ENCODE data around the gene RAPGEF5. TPM values are rescaled to one million over a fixed set of nuclear protein-coding genes. Genes with fewer than 3 reads are reported as not detected.

Gene RAPGEF5
- total RNA-seq, 1 donor from 2014 or later: 29.7 TPM

- peaks cover 3 to 7% (median 4%) of the 10 kb centered on the region in 3 donors for H3K4me1 ChIP-seq (ENCODE audit: control insufficient read depth in 3 of 3, insufficient read depth in 3 of 3, low read length in 3 of 3)
- no peak overlapping the region for H3K4me3 ChIP-seq (ENCODE audit: low read length in 3 of 3)
- no peaks in the 10 kb centered on the region for H3K36me3 ChIP-seq (ENCODE audit: control insufficient read depth in 3 of 3, insufficient read depth in 3 of 3, low read length in 3 of 3)
- H3K27me3 ChIP-seq (ENCODE audit: control insufficient read depth in 3 of 3, insufficient read depth in 3 of 3, low read length in 3 of 3): peaks cover 3 to 10% (median 6%) of the 10 kb centered on the region in 3 donors
- no peak overlapping the region for H3K27ac ChIP-seq (ENCODE audit: low read depth, low read length)
- no peaks in the 10 kb centered on the region for H3K9me3 ChIP-seq (ENCODE audit: control insufficient read depth in 3 of 3, low read length in 3 of 3)
- no peak overlapping the region for H3K9ac ChIP-seq (ENCODE audit: low read depth in 1 of 3, low read length in 3 of 3)
Measured at GRCh38 chr7:22351329-22351692, 5.6 kb downstream of the RAPGEF5 start.

GRCh38 chr7:22350466-22351328, 6.3 kb downstream of the RAPGEF5 start:
- H3K4me1 ChIP-seq (ENCODE audit: control insufficient read depth in 3 of 3, insufficient read depth in 3 of 3, low read length in 3 of 3): peaks cover 0 to 3% (median 2%) of the 10 kb centered on the region in 3 donors
- H3K36me3 ChIP-seq (ENCODE audit: control insufficient read depth in 3 of 3, insufficient read depth in 3 of 3, low read length in 3 of 3): no peaks in the 10 kb centered on the region
- H3K27ac ChIP-seq (ENCODE audit: low read depth, low read length): no peak overlapping the region
- H3K9me3 ChIP-seq (ENCODE audit: control insufficient read depth in 3 of 3, low read length in 3 of 3): no peaks in the 10 kb centered on the region
- H3K4me3 ChIP-seq (ENCODE audit: low read length in 3 of 3): no peak overlapping the region
- no peak overlapping the region for H3K9ac ChIP-seq (ENCODE audit: low read depth in 1 of 3, low read length in 3 of 3)
- H3K27me3 ChIP-seq (ENCODE audit: control insufficient read depth in 3 of 3, insufficient read depth in 3 of 3, low read length in 3 of 3): peaks cover 0 to 6% (median 2%) of the 10 kb centered on the region in 3 donors

DNA sequence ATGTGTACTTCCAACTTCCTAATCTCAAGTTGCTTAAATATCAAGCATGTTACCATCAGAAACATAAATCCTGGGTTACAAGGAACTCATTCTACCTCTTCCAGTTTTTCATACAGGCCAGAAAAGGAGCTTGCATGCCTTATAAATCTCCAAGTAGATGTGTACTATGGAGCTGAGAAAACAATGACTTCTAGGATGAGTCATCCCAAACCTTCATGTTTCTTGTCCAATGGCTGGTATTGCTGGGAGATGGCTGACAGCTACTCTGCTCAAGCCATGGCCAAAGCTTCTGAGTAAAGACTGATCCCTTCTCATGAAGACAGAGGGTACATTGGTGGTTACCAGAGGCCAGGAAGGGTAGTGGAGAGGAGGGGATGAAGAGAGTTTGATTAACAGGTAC, 8.6 kb downstream of the RAPGEF5 start:
- Histone ChIP-seq H3K4me3 (ENCODE audit: low read length in 3 of 3) (no peak overlapping the region), H3K36me3 (ENCODE audit: control insufficient read depth in 3 of 3, insufficient read depth in 3 of 3, low read length in 3 of 3) (no peaks in the 10 kb centered on the region), H3K4me1 (ENCODE audit: control insufficient read depth in 3 of 3, insufficient read depth in 3 of 3, low read length in 3 of 3) (peaks cover 0 to 2% (median 0%) of the 10 kb centered on the region in 3 donors), H3K27me3 (ENCODE audit: control insufficient read depth in 3 of 3, insufficient read depth in 3 of 3, low read length in 3 of 3) (no peaks in the 10 kb centered on the region), H3K9me3 (ENCODE audit: control insufficient read depth in 3 of 3, low read length in 3 of 3) (no peaks in the 10 kb centered on the region), H3K27ac (ENCODE audit: low read depth, low read length) (no peak overlapping the region), H3K9ac (ENCODE audit: low read depth in 1 of 3, low read length in 3 of 3) (no peak overlapping the region)

GRCh38 chr7:22346383-22347107, 10.4 kb downstream of the RAPGEF5 start:
- Histone ChIP-seq H3K27me3 (ENCODE audit: control insufficient read depth in 3 of 3, insufficient read depth in 3 of 3, low read length in 3 of 3) (no peaks in the 10 kb centered on the region), H3K9me3 (ENCODE audit: control insufficient read depth in 3 of 3, low read length in 3 of 3) (no peaks in the 10 kb centered on the region), H3K27ac (ENCODE audit: low read depth, low read length) (no peak overlapping the region), H3K4me1 (ENCODE audit: control insufficient read depth in 3 of 3, insufficient read depth in 3 of 3, low read length in 3 of 3) (peaks cover 0 to 2% (median 0%) of the 10 kb centered on the region in 3 donors), H3K36me3 (ENCODE audit: control insufficient read depth in 3 of 3, insufficient read depth in 3 of 3, low read length in 3 of 3) (no peaks in the 10 kb centered on the region), H3K4me3 (ENCODE audit: low read length in 3 of 3) (no peak overlapping the region), H3K9ac (ENCODE audit: low read depth in 1 of 3, low read length in 3 of 3) (no peak overlapping the region)

- Histone ChIP-seq H3K9me3 (ENCODE audit: control insufficient read depth in 3 of 3, low read length in 3 of 3) (no peaks in the 10 kb centered on the region), H3K4me1 (ENCODE audit: control insufficient read depth in 3 of 3, insufficient read depth in 3 of 3, low read length in 3 of 3) (no peaks in the 10 kb centered on the region), H3K27me3 (ENCODE audit: control insufficient read depth in 3 of 3, insufficient read depth in 3 of 3, low read length in 3 of 3) (no peaks in the 10 kb centered on the region), H3K4me3 (ENCODE audit: low read length in 3 of 3) (no peak overlapping the region), H3K9ac (ENCODE audit: low read depth in 1 of 3, low read length in 3 of 3) (no peak overlapping the region), H3K27ac (ENCODE audit: low read depth, low read length) (no peak overlapping the region), H3K36me3 (ENCODE audit: control insufficient read depth in 3 of 3, insufficient read depth in 3 of 3, low read length in 3 of 3) (no peaks in the 10 kb centered on the region)
Measured at GRCh38 chr7:22344655-22345054, 12.3 kb downstream of the RAPGEF5 start.

DNA sequence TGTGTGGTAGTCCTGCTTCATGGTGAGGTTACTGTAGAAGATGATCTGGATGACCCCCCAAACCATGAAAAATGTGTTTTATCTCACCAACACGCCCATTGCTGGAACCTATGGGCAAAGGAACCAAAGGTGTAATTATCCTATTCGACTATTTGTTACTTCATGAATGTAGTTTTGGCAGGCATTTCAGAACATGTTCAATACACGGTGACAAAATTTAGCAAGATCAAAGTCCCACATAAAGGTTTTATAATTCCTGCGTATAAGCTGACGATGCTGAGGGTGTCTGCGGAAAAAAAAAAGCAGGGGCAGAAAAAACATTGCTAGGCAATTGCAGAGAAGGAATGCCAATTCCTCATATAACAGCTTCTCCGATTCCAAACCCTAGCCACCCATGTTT, 13.3 kb downstream of the RAPGEF5 start:
- H3K9ac ChIP-seq (ENCODE audit: low read depth in 1 of 3, low read length in 3 of 3): no peak overlapping the region
- H3K27ac ChIP-seq (ENCODE audit: low read depth, low read length): no peak overlapping the region
- H3K4me3 ChIP-seq (ENCODE audit: low read length in 3 of 3): no peak overlapping the region
- no peaks in the 10 kb centered on the region for H3K4me1 ChIP-seq (ENCODE audit: control insufficient read depth in 3 of 3, insufficient read depth in 3 of 3, low read length in 3 of 3)
- H3K36me3 ChIP-seq (ENCODE audit: control insufficient read depth in 3 of 3, insufficient read depth in 3 of 3, low read length in 3 of 3): no peaks in the 10 kb centered on the region
- H3K27me3 ChIP-seq (ENCODE audit: control insufficient read depth in 3 of 3, insufficient read depth in 3 of 3, low read length in 3 of 3): no peaks in the 10 kb centered on the region
- H3K9me3 ChIP-seq (ENCODE audit: control insufficient read depth in 3 of 3, low read length in 3 of 3): no peaks in the 10 kb centered on the region

- Histone ChIP-seq H3K36me3 (ENCODE audit: control insufficient read depth in 3 of 3, insufficient read depth in 3 of 3, low read length in 3 of 3) (no peaks in the 10 kb centered on the region), H3K9me3 (ENCODE audit: control insufficient read depth in 3 of 3, low read length in 3 of 3) (no peaks in the 10 kb centered on the region), H3K9ac (ENCODE audit: low read depth in 1 of 3, low read length in 3 of 3) (no peak overlapping the region), H3K27ac (ENCODE audit: low read depth, low read length) (no peak overlapping the region), H3K4me3 (ENCODE audit: low read length in 3 of 3) (no peak overlapping the region), H3K27me3 (ENCODE audit: control insufficient read depth in 3 of 3, insufficient read depth in 3 of 3, low read length in 3 of 3) (no peaks in the 10 kb centered on the region), H3K4me1 (ENCODE audit: control insufficient read depth in 3 of 3, insufficient read depth in 3 of 3, low read length in 3 of 3) (no peaks in the 10 kb centered on the region)
Measured at GRCh38 chr7:22343071-22343470, 13.9 kb downstream of the RAPGEF5 start.

- Histone ChIP-seq H3K36me3 (ENCODE audit: control insufficient read depth in 3 of 3, insufficient read depth in 3 of 3, low read length in 3 of 3) (no peaks in the 10 kb centered on the region), H3K9me3 (ENCODE audit: control insufficient read depth in 3 of 3, low read length in 3 of 3) (no peaks in the 10 kb centered on the region), H3K27me3 (ENCODE audit: control insufficient read depth in 3 of 3, insufficient read depth in 3 of 3, low read length in 3 of 3) (no peaks in the 10 kb centered on the region), H3K27ac (ENCODE audit: low read depth, low read length) (no peak overlapping the region), H3K4me1 (ENCODE audit: control insufficient read depth in 3 of 3, insufficient read depth in 3 of 3, low read length in 3 of 3) (no peaks in the 10 kb centered on the region), H3K4me3 (ENCODE audit: low read length in 3 of 3) (no peak overlapping the region), H3K9ac (ENCODE audit: low read depth in 1 of 3, low read length in 3 of 3) (no peak overlapping the region)
Measured at GRCh38 chr7:22339725-22340390, 17.1 kb downstream of the RAPGEF5 start.

- H3K36me3 ChIP-seq (ENCODE audit: control insufficient read depth in 3 of 3, insufficient read depth in 3 of 3, low read length in 3 of 3): no peaks in the 10 kb centered on the region
- no peaks in the 10 kb centered on the region for H3K9me3 ChIP-seq (ENCODE audit: control insufficient read depth in 3 of 3, low read length in 3 of 3)
- H3K4me3 ChIP-seq (ENCODE audit: low read length in 3 of 3): no peak overlapping the region
- no peaks in the 10 kb centered on the region for H3K4me1 ChIP-seq (ENCODE audit: control insufficient read depth in 3 of 3, insufficient read depth in 3 of 3, low read length in 3 of 3)
- H3K9ac ChIP-seq (ENCODE audit: low read depth in 1 of 3, low read length in 3 of 3): no peak overlapping the region
- H3K27ac ChIP-seq (ENCODE audit: low read depth, low read length): no peak overlapping the region
- H3K27me3 ChIP-seq (ENCODE audit: control insufficient read depth in 3 of 3, insufficient read depth in 3 of 3, low read length in 3 of 3): no peaks in the 10 kb centered on the region
Measured at GRCh38 chr7:22338877-22339276, 18.1 kb downstream of the RAPGEF5 start.

DNA sequence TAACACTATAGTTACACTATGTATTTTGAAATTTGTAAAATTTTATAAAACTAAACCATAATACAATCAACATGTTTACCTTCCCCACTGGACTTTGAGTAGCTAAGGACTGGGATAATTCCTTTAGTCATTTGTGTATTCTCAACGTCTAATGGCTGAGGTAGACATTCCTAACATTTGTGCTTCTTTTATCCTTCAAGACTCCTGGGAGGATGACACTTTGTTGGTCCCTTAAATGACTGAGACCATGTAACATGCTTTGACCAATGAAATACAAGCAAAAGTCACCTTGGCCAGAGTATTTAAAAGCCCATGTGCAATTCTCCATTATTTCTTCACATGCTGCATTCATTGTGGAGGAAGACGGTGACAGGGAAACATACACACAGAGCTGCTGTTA, 18.5 kb downstream of the RAPGEF5 start:
- no peak overlapping the region for H3K27ac ChIP-seq (ENCODE audit: low read depth, low read length)
- H3K4me3 ChIP-seq (ENCODE audit: low read length in 3 of 3): no peak overlapping the region
- H3K9me3 ChIP-seq (ENCODE audit: control insufficient read depth in 3 of 3, low read length in 3 of 3): no peaks in the 10 kb centered on the region
- H3K4me1 ChIP-seq (ENCODE audit: control insufficient read depth in 3 of 3, insufficient read depth in 3 of 3, low read length in 3 of 3): no peaks in the 10 kb centered on the region
- no peak overlapping the region for H3K9ac ChIP-seq (ENCODE audit: low read depth in 1 of 3, low read length in 3 of 3)
- no peaks in the 10 kb centered on the region for H3K36me3 ChIP-seq (ENCODE audit: control insufficient read depth in 3 of 3, insufficient read depth in 3 of 3, low read length in 3 of 3)
- H3K27me3 ChIP-seq (ENCODE audit: control insufficient read depth in 3 of 3, insufficient read depth in 3 of 3, low read length in 3 of 3): no peaks in the 10 kb centered on the region

Measured in skeletal muscle tissue (tissue), 4 donors.